Cardiac muscle cell (in vitro differentiated cells and primary cell): ENCODE data around the gene SCAF4. TPM values are rescaled to one million over a fixed set of nuclear protein-coding genes. Genes with fewer than 3 reads are reported as not detected.

Experiments used
- DNase-seq, 2 donors: peaks; one replicate each; pipeline versions ENCODE4 v3.0.0 to v3.0.0-alpha.2; 2010 to 2017; ENCODE audit warnings: low read depth in 1 of 2, low spot score in 1 of 2
- H3K27ac ChIP-seq: fragments of 200-600 bp; sonication (generic); 2 replicates; pipeline ENCODE4 v1.5.1; 2016
- H3K27me3 ChIP-seq: fragments of 200-600 bp; sonication (generic); 2 replicates; pipeline ENCODE4 v1.6.0; 2016; ENCODE audit warnings: control low read depth
- H3K36me3 ChIP-seq: fragments of 200-600 bp; sonication (generic); 2 replicates; pipeline ENCODE4 v1.5.1; 2016; ENCODE audit warnings: control low read depth
- H3K4me1 ChIP-seq: fragments of 200-600 bp; sonication (generic); 2 replicates; pipeline ENCODE4 v1.8.1; 2017; ENCODE audit warnings: low read depth, mild to moderate bottlenecking, mixed run types
- H3K4me3 ChIP-seq: fragments of 200-600 bp; sonication (generic); 2 replicates; pipeline ENCODE4 v1.5.1; 2016; ENCODE audit warnings: mild to moderate bottlenecking
- H3K9me3 ChIP-seq: fragments of 200-600 bp; sonication (generic); 2 replicates; pipeline ENCODE4 v1.5.1; 2017; ENCODE audit warnings: low read depth, mild to moderate bottlenecking, control low read depth
- CTCF ChIP-seq: IDR thresholded peaks from 2 replicates; pipeline ENCODE4 v1.5.1; 2012; ENCODE audit warnings: low read depth, mild to moderate bottlenecking, low read length
- polyA plus RNA-seq: library from polyadenylated mRNA; unstranded; fragments of >200 nt; fragmentation: Nextera tagmentation; extraction: Ambion mirVana; gene quantifications from 2 replicates; pipeline ENCODE4 v1.2.1, GENCODE V29; 2016
- total RNA-seq: library from RNA; depleted of rRNA; stranded (reverse); fragments of >200 nt; gene quantifications from 2 replicates; pipeline ENCODE4 v1.2.3, GENCODE V29; 2016

SCAF4 gene
- total and polyA plus RNA-seq, 2 experiments from 2014 or later: 16.0 to 28.6 TPM

- Histone ChIP-seq H3K27ac (no peak overlapping the region), H3K4me3 (no peak overlapping the region), H3K4me1 (no peaks in the 10 kb centered on the region), H3K36me3 (peaks cover 66% of the 10 kb centered on the region), H3K27me3 (no peaks in the 10 kb centered on the region), H3K9me3 (no peaks in the 10 kb centered on the region)
- no peak for DNase-seq
- TF ChIP-seq CTCF: no peak
These were observed 33.5 kb downstream of the SCAF4 start for GRCh38 chr21:31698461-31698860.

- Histone ChIP-seq H3K4me1 (no peaks in the 10 kb centered on the region), H3K4me3 (no peak overlapping the region), H3K27me3 (no peaks in the 10 kb centered on the region), H3K9me3 (no peaks in the 10 kb centered on the region), H3K27ac (no peak overlapping the region), H3K36me3 (peaks cover 81% of the 10 kb centered on the region)
- TF ChIP-seq CTCF: no peak
- no peak for DNase-seq
These were observed 35.5 kb downstream of the SCAF4 start for GRCh38 chr21:31696424-31696823.

GRCh38 chr21:31693222-31693621, 38.7 kb downstream of the SCAF4 start:
- Histone ChIP-seq H3K9me3 (no peaks in the 10 kb centered on the region), H3K27ac (no peak overlapping the region), H3K36me3 (peaks cover 75% of the 10 kb centered on the region), H3K4me3 (no peak overlapping the region), H3K27me3 (no peaks in the 10 kb centered on the region), H3K4me1 (no peaks in the 10 kb centered on the region)
- no peak for TF ChIP-seq CTCF
- no peak for DNase-seq

GRCh38 chr21:31688603-31689368, 43.1 kb downstream of the SCAF4 start:
- H3K27me3 ChIP-seq: no peaks in the 10 kb centered on the region
- no peak overlapping the region for H3K27ac ChIP-seq
- peaks cover 72% of the 10 kb centered on the region for H3K36me3 ChIP-seq
- H3K9me3 ChIP-seq: no peaks in the 10 kb centered on the region
- TF ChIP-seq CTCF: no peak
- no peak overlapping the region for H3K4me3 ChIP-seq
- no peaks in the 10 kb centered on the region for H3K4me1 ChIP-seq
- no peak for DNase-seq

GRCh38 chr21:31687108-31687507, 44.8 kb downstream of the SCAF4 start:
- H3K4me1 ChIP-seq: no peaks in the 10 kb centered on the region
- no peak overlapping the region for H3K4me3 ChIP-seq
- no peak overlapping the region for H3K27ac ChIP-seq
- no peaks in the 10 kb centered on the region for H3K9me3 ChIP-seq
- no peaks in the 10 kb centered on the region for H3K27me3 ChIP-seq
- H3K36me3 ChIP-seq: peaks cover 70% of the 10 kb centered on the region
- TF ChIP-seq CTCF: no peak
- no peak for DNase-seq
